HG02759 (cell line): ENCODE data around the gene GLRA1.

Experiments
- ATAC-seq: cut with Tn5 transposase; IDR thresholded peaks from one replicate; pipeline ENCODE4 v1.9.1; 2021; ENCODE audit warnings: mild to moderate bottlenecking, moderate library complexity; ENCODE audit not compliant: unreplicated experiment

GLRA1 gene

DNA sequence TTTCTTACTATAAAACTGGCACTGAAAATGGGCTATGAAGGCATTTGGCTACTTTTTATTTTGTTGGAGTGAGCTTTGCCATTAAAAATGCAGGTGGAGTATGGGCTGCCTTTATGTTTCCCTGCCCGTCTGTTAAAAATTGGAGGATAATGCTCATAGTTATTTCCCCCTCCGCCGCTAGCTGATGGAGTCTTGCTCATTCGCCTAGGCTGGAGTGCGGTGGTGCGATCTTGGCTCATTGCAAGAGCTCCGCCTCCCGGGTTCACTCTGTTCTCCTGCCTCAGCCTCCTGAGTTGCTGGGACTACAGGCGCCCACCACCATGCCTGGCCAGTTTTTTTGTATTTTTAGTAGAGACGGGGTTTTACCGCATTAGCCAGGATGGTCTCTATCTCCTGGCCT is 144.3 kb downstream of the GLRA1 start:
- ATAC-seq: no peak

DNA sequence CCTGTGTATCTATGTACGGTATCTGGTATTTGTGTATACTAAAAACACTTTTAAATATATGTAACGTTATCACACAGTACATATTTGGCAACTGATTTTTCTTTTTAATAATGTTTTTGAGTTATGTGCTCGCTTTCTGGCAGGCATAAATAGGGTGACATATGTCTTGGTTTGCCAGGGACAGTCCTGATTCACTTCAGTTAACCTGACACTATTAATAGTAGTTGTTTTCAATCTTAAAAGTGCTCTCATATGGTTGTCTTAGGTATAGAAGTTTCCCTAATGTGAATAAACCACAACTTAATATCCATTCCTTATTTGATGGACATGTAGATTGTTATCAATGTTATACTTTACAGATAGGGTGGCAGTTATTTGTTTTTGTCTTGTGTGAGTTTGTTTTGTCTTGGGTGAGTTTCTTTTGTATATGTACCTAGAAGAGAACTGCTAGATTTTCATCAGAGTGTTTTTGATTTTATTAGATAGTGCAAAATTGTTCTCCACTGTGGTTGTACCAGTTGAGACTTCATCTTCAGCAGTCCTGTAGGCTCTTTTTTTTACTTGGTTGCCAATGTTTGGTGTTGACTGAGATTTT is 145.0 kb downstream of the GLRA1 start:
- ATAC-seq: no peak

DNA sequence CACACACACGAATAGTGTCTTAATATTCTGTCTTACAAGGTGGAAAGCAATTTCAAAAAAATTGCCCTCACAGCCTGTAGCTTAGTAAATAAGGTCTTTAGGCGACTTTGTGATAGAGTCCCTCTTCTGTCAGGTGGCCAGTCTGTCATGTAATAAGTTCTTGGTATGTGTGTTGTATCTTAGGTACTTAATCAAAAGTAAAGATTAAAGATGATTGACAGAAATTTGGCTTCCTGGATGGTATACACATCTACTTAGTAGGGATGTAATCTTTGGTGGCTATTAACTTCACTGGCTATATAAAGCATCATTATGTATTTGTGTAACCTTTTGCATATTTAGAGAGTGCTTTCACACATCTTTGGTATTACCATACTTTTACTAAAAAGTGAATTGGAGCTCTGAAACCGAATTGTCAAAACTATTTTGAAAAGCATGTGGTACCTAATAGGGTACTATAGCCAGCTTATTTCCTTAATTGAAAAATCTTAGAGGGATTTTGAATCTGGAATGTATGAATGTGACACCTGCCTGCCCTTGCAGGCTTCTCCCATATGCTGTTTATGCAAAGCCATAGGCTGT is 149.5 kb downstream of the GLRA1 start:
- no peak for ATAC-seq

DNA sequence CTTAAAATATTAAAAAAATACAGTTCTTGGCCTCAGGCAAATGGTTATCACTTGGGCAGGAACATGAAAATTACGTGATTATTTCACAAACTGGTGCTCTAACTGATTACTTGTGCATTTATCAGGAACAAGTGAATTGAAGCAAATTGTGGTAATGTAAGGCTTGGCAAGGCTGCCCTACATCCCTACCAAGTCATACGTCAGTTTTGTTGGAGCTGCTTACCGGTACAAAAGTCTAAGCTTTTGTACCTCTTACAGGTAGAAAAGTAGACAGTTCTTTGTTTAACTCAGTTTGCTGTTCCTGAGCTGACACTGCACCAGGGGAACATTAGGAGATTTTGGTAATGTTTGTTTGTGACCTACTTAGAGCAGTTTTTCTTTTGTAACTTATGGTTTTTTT is 150.7 kb downstream of the GLRA1 start:
- no peak for ATAC-seq

DNA sequence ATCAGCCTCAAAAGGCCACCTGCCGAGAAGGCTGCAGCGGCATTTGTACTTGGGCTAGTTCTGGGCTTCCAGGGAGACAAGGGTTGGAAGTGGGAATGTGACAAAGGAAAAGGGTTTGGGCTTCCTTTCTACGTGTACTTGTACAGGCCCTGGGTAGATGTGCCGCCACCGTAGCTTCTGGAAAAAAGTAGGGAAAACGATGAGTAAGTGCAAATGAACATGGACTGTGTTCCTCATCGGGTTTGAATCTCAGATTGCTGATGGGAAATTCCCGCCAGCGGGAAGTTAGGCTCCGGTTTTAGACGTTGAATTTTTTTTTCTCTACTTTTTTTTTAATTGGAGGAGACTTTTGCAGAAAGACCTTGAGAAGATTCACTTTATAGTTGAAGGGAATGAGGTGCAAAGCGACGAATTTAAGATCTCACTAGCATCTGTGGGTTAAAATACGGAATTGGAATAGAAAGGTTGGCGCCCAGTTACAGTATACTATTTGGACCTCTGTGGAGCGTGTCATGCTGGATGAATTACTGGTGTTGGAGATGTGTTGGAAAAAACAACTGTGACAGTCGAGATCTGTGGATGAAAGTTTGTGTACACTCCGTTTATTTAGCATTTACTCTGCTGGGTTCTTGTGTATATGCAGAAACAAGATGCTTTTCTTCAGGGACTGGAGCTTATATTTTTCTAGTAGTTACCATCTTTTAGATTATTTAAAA is 151.6 kb downstream of the GLRA1 start:
- no peak for ATAC-seq
